HCT116 (cell line): Measurements from ENCODE around the gene PIM3. TPM values are rescaled to one million over a fixed set of nuclear protein-coding genes. Genes with fewer than 3 reads are reported as not detected.

Source experiments
- ATAC-seq: fragments of 200-7000 bp; cut with Tn5 transposase; 2 replicates; pipeline ENCODE4 v1.9.1; 2020; ENCODE audit warnings: mild to moderate bottlenecking, moderate library complexity
- BruUV-seq: library from RNA; stranded (reverse); fragments of 400-500 nt; replicated peaks from 2 replicates; lab custom pipeline; 2021; lab: Mats Ljungman, UMichigan
- CTCF ChIA-PET: fragments of 300-600 bp; sonication (Branson Sonifier 250); formaldehyde crosslinking; loops from one replicate; lab custom pipeline; 2021; ENCODE audit warnings: antibody characterized with exemption; lab: Charles Lee
- POLR2A ChIA-PET: fragments of 300-600, 350-600 bp; sonication (Branson Sonifier 250); formaldehyde crosslinking; loops from one replicate; lab custom pipeline; 2021; ENCODE audit warnings: antibody characterized with exemption; lab: Charles Lee
- RAD21 ChIA-PET, 2 experiments: fragments of 300-600 bp; sonication (Branson Sonifier 250); formaldehyde crosslinking; loops; one replicate each; lab custom pipeline; 2023; ENCODE audit warnings: low total read pairs in 2 of 2; ENCODE audit not compliant: uncharacterized antibody in 2 of 2, unreplicated experiment in 2 of 2, low non-redundant PET in 1 of 2; lab: Charles Lee
- DNase-seq: peaks from one replicate; pipeline ENCODE4 v3.0.0-alpha.2; 2010; ENCODE audit warnings: low read depth, low spot score
- H2AFZ ChIP-seq: fragments of 200-600 bp; shearing (Covaris generic), sonication (generic); 2 replicates; pipeline ENCODE4 v1.6.1; 2017; ENCODE audit warnings: low read depth, mixed run types, mixed read lengths, antibody characterized with exemption, low read length; ENCODE audit not compliant: poor library complexity, severe bottlenecking
- H3K27ac ChIP-seq: 2 replicates; pipeline ENCODE4 v1.5.1; 2012; ENCODE audit warnings: low read depth, low read length
- H3K27me3 ChIP-seq: fragments of 200-600 bp; sonication (generic); 2 replicates; pipeline ENCODE4 v1.6.1; 2016; ENCODE audit warnings: mixed run types, low read length, mixed read lengths; ENCODE audit not compliant: insufficient read depth
- H3K36me3 ChIP-seq, 2 experiments: fragments of 200-500 bp in 1 of 2; fragments of 200-600 bp in 1 of 2; sonication (Bioruptor generic) in 1 of 2; sonication (generic) in 1 of 2; 2 replicates each; pipeline versions ENCODE4 v1.5.1 to v1.6.1; 2014 to 2016; ENCODE audit warnings: low read length in 2 of 2, inconsistent platforms in 1 of 2, mixed read lengths in 1 of 2, mixed run types in 1 of 2; ENCODE audit not compliant: insufficient read depth in 2 of 2, control insufficient read depth in 1 of 2
- H3K4me1 ChIP-seq, 2 experiments: fragments of 200-600 bp in 1 of 2; sonication (generic) in 1 of 2; 2 replicates each; pipeline versions ENCODE4 v1.5.1 to v1.6.1; 2012 to 2017; ENCODE audit warnings: low read length in 2 of 2, inconsistent platforms in 1 of 2, mild to moderate bottlenecking in 1 of 2, mixed read lengths in 1 of 2, mixed run types in 1 of 2, moderate library complexity in 1 of 2; ENCODE audit not compliant: insufficient read depth in 2 of 2, control insufficient read depth in 1 of 2
- H3K4me2 ChIP-seq: fragments of 200-600 bp; sonication (generic); 2 replicates; pipeline ENCODE4 v1.6.1; 2017; ENCODE audit warnings: mixed run types, low read length, mixed read lengths
- H3K4me3 ChIP-seq, 2 experiments: fragments of 200-600 bp in 1 of 2; sonication (generic) in 1 of 2; replicated peaks in 1 of 2; 2 replicates each; pipeline ENCODE4 v1.5.1; 2011 to 2016; ENCODE audit warnings: low read length in 2 of 2, control low read depth in 1 of 2, low read depth in 1 of 2, mild to moderate bottlenecking in 1 of 2, mixed read lengths in 1 of 2, mixed run types in 1 of 2
- H3K79me2 ChIP-seq: fragments of 200-600 bp; sonication (generic); 2 replicates; pipeline ENCODE4 v1.6.1; 2017; ENCODE audit warnings: mild to moderate bottlenecking, mixed run types, low read length, moderate library complexity, mixed read lengths; ENCODE audit not compliant: insufficient read depth
- H3K9ac ChIP-seq: fragments of 200-600 bp; sonication (generic); 2 replicates; pipeline ENCODE4 v1.6.1; 2016; ENCODE audit warnings: low read length, mixed read lengths
- H3K9me2 ChIP-seq: fragments of 200-600 bp; sonication (generic), shearing (Covaris generic); 2 replicates; pipeline ENCODE4 v1.6.1; 2017; ENCODE audit warnings: mixed run types, mild to moderate bottlenecking, moderate library complexity; ENCODE audit not compliant: insufficient read depth
- H3K9me3 ChIP-seq, 2 experiments: fragments of 200-500 bp in 1 of 2; fragments of 200-600 bp in 1 of 2; sonication (Bioruptor generic) in 1 of 2; sonication (generic) in 1 of 2; 2 replicates each; pipeline ENCODE4 v1.6.1; 2014 to 2017; ENCODE audit warnings: low read length in 2 of 2, mixed read lengths in 2 of 2, inconsistent platforms in 1 of 2, low read depth in 1 of 2, mild to moderate bottlenecking in 1 of 2, mixed run types in 1 of 2, moderate library complexity in 1 of 2; ENCODE audit not compliant: control insufficient read depth in 1 of 2, insufficient read depth in 1 of 2
- H4K20me1 ChIP-seq: fragments of 200-600 bp; sonication (generic), shearing (Covaris generic); 2 replicates; pipeline ENCODE4 v1.6.1; 2017; ENCODE audit warnings: mixed run types, mild to moderate bottlenecking, moderate library complexity; ENCODE audit not compliant: insufficient read depth
- CEBPB ChIP-seq: IDR thresholded peaks from 2 replicates; pipeline ENCODE4 v1.6.1; 2012; ENCODE audit warnings: low read depth
- ELF1 ChIP-seq: IDR thresholded peaks from 2 replicates; pipeline ENCODE4 v1.6.1; 2012; ENCODE audit warnings: low read depth, borderline replicate concordance
- EZH2 ChIP-seq: fragments of 200-600 bp; sonication (generic); IDR thresholded peaks from 2 replicates; pipeline ENCODE4 v1.6.1; 2017; ENCODE audit warnings: antibody characterized with exemption, mixed run types
- EZH2phosphoT487 ChIP-seq: fragments of 200-600 bp; IDR thresholded peaks from 2 replicates; pipeline ENCODE4 v1.6.1; 2018; ENCODE audit warnings: antibody characterized with exemption, borderline replicate concordance
- JUND ChIP-seq: IDR thresholded peaks from 2 replicates; pipeline ENCODE4 v1.6.1; 2012
- POLR2A ChIP-seq: IDR thresholded peaks from 2 replicates; pipeline ENCODE4 v1.7.0; 2011; ENCODE audit warnings: borderline replicate concordance; ENCODE audit not compliant: insufficient read depth, insufficient read length; ENCODE audit errors: extremely low read depth
- POLR2AphosphoS5 ChIP-seq: IDR thresholded peaks from 2 replicates; pipeline ENCODE4 v1.6.1; 2011; ENCODE audit warnings: mild to moderate bottlenecking, low read depth, low read length, moderate library complexity
- RAD21 ChIP-seq: IDR thresholded peaks from 2 replicates; pipeline ENCODE4 v1.6.1; 2012; ENCODE audit warnings: low read depth, mild to moderate bottlenecking
- SIN3A ChIP-seq: IDR thresholded peaks from 2 replicates; pipeline ENCODE4 v1.6.1; 2012; ENCODE audit warnings: low read depth
- SP1 ChIP-seq: IDR thresholded peaks from 2 replicates; pipeline ENCODE4 v1.6.1; 2012; ENCODE audit warnings: low read depth
- TCF7L2 ChIP-seq: IDR thresholded peaks from 2 replicates; pipeline ENCODE4 v1.7.0; 2011; ENCODE audit warnings: borderline replicate concordance, inconsistent platforms; ENCODE audit not compliant: insufficient read depth, insufficient read length; ENCODE audit errors: extremely low read depth
- YY1 ChIP-seq: IDR thresholded peaks from 2 replicates; pipeline ENCODE4 v1.6.1; 2011; ENCODE audit warnings: low read length, low read depth, moderate library complexity, mild to moderate bottlenecking; ENCODE audit not compliant: insufficient replicate concordance; ENCODE audit errors: extremely low read depth
- ZFX ChIP-seq: fragments of 450-650 bp; IDR thresholded peaks from 2 replicates; pipeline ENCODE4 v1.6.1; 2017
- ZNF274 ChIP-seq: fragments of 200-500 bp; sonication (Bioruptor generic); IDR thresholded peaks from 2 replicates; pipeline ENCODE4 v1.6.1; 2014; ENCODE audit warnings: mild to moderate bottlenecking, low read depth, low read length, inconsistent platforms
- intact Hi-C: fragments of 100-400 bp; cut with micrococcal nuclease; formaldehyde crosslinking; loops from 2 replicates; pipeline ENCODE4 v1.10.0; 2022
- total RNA-seq: library from RNA; stranded (reverse); gene quantifications from one replicate; pipeline ENCODE4 v1.2.1, GENCODE V29; 2021; ENCODE audit not compliant: unreplicated experiment
- TF ChIP-seq, protein P1 (sequence below): IDR thresholded peaks from 2 replicates; pipeline ENCODE4 v1.6.1; 2012
- TF ChIP-seq, protein P2 (sequence below): IDR thresholded peaks from 2 replicates; pipeline ENCODE4 v1.6.1; 2012
- TF ChIP-seq, protein P3 (sequence below): IDR thresholded peaks from 2 replicates; pipeline ENCODE4 v1.6.1; 2011; ENCODE audit warnings: mild to moderate bottlenecking, low read length, moderate library complexity; ENCODE audit not compliant: insufficient replicate concordance; ENCODE audit errors: extremely low read depth
- TF ChIP-seq, protein P4 (sequence below): IDR thresholded peaks from 2 replicates; pipeline ENCODE4 v1.6.1; 2012; ENCODE audit warnings: low read depth

Gene PIM3
- total RNA-seq, 1 experiment from 2014 or later, result 116 TPM

DNA sequence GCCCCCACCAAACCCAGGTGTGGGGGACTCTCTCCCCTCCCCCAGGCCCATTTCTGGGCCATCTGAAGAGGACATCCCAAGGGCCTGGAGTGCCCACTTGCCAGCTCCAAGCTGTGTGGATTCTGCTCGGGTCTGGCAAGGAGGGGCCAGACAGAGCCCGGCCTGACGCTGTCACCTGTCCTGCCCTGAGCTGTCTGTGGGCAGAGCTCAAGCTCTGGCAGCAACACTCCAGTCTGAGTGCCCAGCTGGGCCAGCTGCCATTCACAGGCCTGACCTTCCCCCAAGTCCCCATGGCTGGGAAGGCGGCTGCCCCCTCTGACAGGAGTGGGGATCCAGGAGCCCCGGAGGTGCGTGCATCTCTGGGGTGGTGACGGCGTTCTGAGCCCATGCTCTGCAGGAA is 6.2 kb upstream of the PIM3 start (continued):
- TF ChIP-seq TCF7L2 (no peak), YY1 (no peak), ZNF274 (no peak), CEBPB (no peak), JUND (no peak), RAD21 (no peak)
- TF ChIP-seq, protein P1, sequence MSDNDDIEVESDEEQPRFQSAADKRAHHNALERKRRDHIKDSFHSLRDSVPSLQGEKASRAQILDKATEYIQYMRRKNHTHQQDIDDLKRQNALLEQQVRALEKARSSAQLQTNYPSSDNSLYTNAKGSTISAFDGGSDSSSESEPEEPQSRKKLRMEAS, result no peak

DNA sequence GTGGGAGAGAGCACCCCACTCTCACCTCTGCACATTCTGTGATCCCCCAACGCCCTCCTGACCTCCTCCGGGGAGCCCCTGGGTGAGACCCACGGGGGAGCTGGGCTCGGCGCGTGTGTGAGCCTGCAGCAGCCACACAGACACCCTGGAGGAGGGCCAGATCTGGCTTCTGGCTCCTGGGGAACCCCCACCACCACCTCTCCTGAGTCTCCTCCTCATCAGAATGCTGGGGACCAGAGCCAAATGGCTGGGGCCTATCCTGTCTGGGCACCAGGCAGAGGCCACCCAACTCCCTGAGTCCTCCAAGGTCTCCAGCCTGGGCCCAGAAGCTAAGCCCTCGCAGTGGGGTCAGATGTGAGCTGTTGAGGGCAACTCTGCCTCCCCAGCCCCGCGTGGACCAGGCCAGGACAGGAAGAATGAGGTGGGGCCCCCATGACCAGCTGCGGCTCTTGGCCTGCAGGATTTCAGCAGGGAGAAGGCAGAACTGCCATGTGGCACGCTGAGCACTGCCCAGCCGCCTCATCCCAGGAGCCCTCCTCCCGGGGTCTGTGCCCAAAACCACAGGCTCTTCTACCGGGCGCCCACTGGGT is 5.5 kb upstream of the PIM3 start:
- no peak overlapping the region for H3K4me3 ChIP-seq
- no peak overlapping the region for H3K9ac ChIP-seq
- ATAC-seq, result no peak
- no peaks in the 10 kb centered on the region for H3K9me2 ChIP-seq
- H4K20me1 ChIP-seq, result no peaks in the 10 kb centered on the region
- H3K79me2 ChIP-seq, result no peaks in the 10 kb centered on the region
- TF ChIP-seq CEBPB, result no peak
- TF ChIP-seq POLR2A, result no peak
- no peak for TF ChIP-seq POLR2AphosphoS5
- TF ChIP-seq, protein P2, sequence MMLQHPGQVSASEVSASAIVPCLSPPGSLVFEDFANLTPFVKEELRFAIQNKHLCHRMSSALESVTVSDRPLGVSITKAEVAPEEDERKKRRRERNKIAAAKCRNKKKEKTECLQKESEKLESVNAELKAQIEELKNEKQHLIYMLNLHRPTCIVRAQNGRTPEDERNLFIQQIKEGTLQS, result no peak
- TF ChIP-seq, protein P3, sequence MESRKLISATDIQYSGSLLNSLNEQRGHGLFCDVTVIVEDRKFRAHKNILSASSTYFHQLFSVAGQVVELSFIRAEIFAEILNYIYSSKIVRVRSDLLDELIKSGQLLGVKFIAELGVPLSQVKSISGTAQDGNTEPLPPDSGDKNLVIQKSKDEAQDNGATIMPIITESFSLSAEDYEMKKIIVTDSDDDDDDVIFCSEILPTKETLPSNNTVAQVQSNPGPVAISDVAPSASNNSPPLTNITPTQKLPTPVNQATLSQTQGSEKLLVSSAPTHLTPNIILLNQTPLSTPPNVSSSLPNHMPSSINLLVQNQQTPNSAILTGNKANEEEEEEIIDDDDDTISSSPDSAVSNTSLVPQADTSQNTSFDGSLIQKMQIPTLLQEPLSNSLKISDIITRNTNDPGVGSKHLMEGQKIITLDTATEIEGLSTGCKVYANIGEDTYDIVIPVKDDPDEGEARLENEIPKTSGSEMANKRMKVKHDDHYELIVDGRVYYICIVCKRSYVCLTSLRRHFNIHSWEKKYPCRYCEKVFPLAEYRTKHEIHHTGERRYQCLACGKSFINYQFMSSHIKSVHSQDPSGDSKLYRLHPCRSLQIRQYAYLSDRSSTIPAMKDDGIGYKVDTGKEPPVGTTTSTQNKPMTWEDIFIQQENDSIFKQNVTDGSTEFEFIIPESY, result no peak
- TF ChIP-seq ELF1, result no peak
- no peak for TF ChIP-seq ZFX
- TF ChIP-seq SP1, result no peak
- TF ChIP-seq EZH2, result no peak
- no peak for TF ChIP-seq YY1
- no peak for TF ChIP-seq SIN3A
- TF ChIP-seq EZH2phosphoT487, result no peak
- TF ChIP-seq JUND, result no peak
- TF ChIP-seq, protein P4, sequence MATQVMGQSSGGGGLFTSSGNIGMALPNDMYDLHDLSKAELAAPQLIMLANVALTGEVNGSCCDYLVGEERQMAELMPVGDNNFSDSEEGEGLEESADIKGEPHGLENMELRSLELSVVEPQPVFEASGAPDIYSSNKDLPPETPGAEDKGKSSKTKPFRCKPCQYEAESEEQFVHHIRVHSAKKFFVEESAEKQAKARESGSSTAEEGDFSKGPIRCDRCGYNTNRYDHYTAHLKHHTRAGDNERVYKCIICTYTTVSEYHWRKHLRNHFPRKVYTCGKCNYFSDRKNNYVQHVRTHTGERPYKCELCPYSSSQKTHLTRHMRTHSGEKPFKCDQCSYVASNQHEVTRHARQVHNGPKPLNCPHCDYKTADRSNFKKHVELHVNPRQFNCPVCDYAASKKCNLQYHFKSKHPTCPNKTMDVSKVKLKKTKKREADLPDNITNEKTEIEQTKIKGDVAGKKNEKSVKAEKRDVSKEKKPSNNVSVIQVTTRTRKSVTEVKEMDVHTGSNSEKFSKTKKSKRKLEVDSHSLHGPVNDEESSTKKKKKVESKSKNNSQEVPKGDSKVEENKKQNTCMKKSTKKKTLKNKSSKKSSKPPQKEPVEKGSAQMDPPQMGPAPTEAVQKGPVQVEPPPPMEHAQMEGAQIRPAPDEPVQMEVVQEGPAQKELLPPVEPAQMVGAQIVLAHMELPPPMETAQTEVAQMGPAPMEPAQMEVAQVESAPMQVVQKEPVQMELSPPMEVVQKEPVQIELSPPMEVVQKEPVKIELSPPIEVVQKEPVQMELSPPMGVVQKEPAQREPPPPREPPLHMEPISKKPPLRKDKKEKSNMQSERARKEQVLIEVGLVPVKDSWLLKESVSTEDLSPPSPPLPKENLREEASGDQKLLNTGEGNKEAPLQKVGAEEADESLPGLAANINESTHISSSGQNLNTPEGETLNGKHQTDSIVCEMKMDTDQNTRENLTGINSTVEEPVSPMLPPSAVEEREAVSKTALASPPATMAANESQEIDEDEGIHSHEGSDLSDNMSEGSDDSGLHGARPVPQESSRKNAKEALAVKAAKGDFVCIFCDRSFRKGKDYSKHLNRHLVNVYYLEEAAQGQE, result no peak
- TF ChIP-seq RAD21, result no peak
- no peak for TF ChIP-seq ZNF274
- no peak for DNase-seq
- intact Hi-C loops, result no loop called here
- H2AFZ ChIP-seq, result no peak overlapping the region
- no peaks in the 10 kb centered on the region for H3K27me3 ChIP-seq
- ChIA-PET POLR2A (interaction anchor here (0.8 kb wide), 1 partner anchor 24 kb away, joined by 3 read pairs; no protein-coding TSS in a partner anchor), RAD21 (no interaction called here), CTCF (no interaction called here)
- no TSS peak for BruUV-seq
- no peaks in the 10 kb centered on the region for H3K9me3 ChIP-seq
- H3K4me1 ChIP-seq, result peaks cover 28 to 52% of the 10 kb centered on the region in 2 experiments
- H3K4me2 ChIP-seq, result no peak overlapping the region
- no peaks in the 10 kb centered on the region for H3K36me3 ChIP-seq
- no peak overlapping the region for H3K27ac ChIP-seq
